Activated T-helper 1 cell treated with anti-CD3 and anti-CD28 coated beads, Interleukin-2, amount 50 U/mL, for 16 hours (primary cell): ENCODE data around the gene POGK.
"Not testable (repeated sequence)": the region's sequence is repeated elsewhere in the genome, so short reads cannot be mapped to it uniquely, and the experiment has no call there.

Source experiments
- DNase-seq, 2 donors: peaks; one replicate each; pipeline ENCODE4 v3.0.0-alpha.2; 2020; ENCODE audit warnings: low read depth in 1 of 2, low spot score in 1 of 2

The POGK gene

DNA sequence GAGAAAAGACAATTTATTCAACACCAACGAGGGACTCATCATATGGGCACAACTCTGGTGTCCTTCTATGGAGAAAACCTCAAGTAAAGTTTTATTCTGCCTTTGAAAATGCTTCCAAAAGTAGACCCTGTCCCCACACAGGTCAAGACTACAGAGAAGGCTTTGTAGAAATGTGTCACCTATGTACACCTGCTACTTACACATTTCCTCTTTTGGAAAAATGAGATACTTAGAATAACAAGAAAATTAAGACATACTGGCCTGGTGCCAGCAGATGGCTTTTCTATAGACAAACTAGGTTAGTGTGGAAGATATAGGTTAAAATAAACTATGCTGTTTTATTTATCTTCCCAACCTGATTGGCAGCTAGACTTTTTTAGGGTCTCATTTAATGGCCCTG is 13.6 kb downstream of the POGK start:
- no peak for DNase-seq

DNA sequence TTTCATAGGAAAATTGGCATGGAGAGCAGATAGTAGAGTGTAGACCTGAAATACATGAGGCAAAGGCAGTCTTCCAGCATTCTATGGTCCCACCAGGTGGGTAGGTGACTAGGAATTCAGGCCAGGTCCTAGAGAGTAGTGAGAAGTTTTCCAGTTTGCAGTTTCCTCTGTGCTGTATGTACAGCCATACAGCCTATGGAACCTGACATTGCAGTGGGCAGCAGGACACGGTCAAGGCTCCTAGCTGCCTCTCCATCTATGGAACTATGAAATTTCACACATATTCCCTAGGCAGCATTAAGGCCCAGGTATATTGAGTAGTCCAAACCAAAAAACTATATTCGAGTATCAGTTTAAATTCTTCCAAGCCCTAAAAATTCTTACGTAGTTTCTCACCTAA is 16.3 kb downstream of the POGK start:
- no peak for DNase-seq

DNA sequence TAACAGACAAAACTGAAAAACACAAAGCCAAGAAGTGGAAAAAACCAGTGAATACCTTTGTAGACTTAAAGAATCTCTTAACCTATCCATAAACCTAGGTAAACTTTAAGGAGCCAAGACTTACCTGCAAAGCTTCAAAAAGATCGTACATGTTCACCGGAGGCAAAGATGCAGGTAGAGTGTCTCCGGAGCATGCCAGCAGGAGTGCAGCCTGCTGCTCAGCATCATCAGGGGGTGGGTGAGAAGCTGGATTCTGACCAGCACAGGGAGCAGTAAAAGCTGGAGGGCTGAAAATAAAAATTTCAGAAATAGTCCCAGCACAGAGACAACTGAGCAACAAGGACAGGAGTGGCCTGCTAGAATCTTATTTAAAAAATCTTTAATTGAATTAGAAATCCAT is 18.7 kb downstream of the POGK start:
- DNase-seq = no peak

DNA sequence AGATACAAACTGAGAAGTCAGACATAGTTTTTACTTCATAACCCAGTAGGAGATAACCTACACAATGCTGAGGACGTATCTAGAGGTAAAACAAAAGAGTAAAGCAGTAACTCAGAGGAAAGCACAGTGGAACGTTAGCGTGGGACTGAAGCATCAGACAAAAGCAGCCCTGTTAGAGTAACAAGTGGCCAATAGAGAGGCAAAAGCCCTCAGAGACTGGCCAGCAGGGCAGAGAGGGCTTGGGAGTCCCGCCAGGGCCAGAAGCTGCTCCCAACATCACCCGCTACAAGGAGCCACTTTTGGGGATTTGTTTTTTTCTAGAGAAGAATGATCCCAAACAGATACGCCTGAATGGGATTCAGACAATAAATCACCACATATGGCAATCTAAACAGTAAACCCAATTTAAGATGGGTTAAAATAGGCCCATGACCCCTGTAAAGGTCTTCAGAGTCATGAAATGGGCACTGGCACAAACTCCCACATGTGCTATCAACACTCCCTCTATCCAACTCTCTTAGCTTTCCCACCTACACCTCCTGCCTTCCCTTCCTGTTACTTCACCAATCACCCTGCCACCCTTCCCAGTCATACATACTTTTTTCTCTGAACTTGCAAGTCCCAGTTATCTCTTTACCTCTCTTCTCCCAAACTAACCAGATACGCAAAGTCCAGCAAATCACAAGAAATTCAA is 19.6 kb downstream of the POGK start:
- DNase-seq = no peak

DNA sequence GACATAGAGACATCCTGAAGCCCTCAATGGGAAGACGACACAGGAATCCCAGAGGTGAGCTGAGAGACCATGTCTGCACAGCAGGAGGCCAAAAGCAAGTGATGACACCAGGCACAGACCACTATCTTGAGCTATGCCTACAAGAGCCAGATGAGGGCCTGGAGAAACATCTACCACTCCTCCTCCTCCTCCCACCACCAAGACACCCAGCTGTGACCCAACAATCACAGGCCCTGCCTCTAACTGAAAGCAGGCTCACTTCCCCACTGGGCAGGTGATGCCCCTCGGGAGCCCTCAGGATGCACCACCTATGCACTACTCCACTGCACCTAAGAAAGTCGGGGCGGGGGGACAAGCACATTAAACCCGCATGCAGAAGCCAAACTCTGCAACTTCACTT is 20.3 kb downstream of the POGK start:
- DNase-seq = no peak

DNA sequence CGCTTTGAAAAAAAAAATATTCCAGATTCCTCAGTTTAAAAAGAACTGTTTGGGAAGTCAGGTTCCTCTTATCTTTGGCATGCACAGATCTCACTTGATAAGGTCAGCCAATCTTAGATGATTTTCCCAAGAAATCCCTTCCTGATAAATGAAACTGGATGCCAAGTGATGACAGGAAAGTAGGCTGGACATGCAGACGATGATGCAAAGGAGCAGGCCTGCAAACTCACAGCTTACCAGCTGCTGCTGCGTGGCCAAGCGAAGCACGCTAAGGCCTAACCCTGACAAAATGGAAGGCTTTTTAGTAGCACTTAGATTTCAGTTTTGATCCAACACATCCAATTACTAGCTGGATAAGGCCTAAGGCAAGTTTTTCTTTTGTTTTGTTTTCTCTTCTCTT is 26.7 kb downstream of the POGK start:
- DNase-seq = no peak

DNA sequence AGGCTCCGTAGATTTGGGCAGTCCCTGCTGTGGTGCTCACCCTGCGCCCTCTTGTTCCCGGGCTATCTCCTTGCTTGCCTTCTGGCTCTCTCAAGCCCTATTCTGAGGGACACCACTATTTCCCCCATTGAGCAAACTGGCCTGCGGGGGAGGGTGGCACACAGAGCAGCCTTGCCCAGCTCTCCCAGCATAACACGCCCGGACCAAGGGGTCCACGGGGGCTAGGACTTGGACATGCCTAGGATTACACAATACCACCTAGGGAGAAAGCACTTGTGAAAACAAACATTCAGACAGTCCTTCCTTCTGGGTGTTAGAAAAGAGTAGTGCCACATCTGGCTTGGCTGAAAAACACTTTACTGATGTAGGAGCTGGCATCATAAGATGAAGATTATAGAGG is 29.4 kb downstream of the POGK start:
- no peak for DNase-seq

DNA sequence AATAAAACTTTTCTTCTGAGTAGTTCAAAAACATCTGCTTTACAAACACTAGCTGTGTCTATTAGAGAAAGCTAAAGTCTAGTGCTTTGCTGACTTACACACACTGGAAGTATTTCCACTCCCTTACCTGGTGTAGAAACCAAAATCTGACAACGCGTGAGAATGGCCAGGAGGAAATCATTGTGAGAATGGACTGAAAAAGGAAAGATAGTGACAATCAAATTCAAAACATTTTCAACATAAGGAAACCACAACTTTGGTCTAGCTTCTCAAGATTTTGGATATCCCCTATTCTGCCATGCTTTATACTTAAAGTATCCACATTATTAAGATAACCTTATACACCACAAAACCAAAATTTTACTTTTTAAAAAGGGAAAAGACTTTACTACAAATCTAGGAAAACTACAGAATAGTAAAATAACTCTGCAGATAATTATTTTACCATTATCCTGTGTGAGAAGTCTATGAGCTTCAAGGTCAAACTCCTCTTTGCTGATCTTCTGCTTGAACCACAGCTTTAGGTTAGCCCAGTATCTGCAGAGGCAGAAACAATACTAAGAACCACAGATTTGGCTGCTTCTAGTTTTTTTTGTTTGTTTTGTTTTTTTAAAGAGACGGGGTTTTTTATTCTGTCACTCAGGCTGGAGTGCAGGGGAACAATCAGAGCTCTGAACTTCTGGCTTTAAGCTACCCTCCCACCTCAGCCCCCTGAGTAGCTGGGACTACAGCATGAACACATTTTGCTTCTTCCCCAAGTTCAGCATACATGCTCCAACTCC is 30.2 kb downstream of the POGK start:
- DNase-seq = no peak

DNA sequence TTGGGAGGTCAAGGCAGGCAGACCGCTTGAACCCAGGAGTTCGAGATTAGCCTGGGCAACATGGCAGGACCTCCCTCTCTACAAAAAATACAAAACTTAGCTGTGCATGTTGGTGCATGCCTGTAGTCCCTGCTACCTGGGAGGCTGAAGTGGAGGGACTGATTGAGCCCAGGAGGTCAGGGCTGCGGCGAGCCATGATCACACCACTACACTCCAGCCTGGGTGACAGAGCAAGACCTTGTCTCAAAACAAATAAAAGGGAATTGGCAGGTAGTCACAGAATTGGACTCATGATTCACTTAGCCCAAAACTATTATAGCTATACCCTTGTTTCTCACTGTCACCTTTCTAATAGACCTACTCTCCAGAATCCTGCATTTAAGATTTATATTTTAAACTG is 31.3 kb downstream of the POGK start:
- DNase-seq = no peak

DNA sequence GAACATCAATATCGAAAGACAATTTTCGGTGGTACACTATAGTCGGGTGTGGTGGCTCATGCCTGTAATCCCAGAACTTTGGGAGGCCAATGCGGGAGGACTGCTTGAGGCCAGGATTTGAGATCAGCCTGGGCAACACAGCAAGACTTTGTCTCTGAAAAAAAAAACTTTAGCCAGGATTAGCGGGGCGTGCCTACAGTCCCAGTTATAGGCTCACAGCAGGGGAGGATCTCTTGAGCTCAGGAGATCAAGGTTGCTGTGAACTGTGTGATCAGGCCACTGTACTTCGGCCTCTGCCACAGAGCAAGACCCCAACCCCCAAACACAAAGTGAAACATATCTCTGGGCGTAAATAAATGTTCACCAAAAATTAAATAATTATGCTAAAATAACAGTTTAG is 35.2 kb downstream of the POGK start:
- DNase-seq = no peak

DNA sequence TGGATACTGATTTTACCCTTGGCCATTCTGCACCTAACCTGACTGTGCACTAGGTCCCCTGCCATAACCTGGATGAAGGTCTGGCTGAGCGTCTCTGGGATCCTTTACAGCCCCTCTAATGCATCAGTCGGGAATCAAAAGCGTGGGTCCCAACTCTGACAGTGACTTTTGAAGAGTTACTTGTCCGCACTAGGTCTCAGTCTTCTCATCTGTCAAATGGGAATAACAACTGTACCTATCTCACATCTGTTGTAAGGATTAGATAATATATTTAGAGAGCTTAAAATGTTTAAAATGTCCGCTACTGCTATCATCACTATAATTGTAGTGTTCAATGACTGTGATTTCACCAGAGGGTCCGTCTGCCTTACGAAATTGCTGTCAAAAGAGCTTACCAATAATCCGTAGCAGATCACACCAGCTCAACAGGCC is 36.0 kb downstream of the POGK start:
- no peak for DNase-seq

DNA sequence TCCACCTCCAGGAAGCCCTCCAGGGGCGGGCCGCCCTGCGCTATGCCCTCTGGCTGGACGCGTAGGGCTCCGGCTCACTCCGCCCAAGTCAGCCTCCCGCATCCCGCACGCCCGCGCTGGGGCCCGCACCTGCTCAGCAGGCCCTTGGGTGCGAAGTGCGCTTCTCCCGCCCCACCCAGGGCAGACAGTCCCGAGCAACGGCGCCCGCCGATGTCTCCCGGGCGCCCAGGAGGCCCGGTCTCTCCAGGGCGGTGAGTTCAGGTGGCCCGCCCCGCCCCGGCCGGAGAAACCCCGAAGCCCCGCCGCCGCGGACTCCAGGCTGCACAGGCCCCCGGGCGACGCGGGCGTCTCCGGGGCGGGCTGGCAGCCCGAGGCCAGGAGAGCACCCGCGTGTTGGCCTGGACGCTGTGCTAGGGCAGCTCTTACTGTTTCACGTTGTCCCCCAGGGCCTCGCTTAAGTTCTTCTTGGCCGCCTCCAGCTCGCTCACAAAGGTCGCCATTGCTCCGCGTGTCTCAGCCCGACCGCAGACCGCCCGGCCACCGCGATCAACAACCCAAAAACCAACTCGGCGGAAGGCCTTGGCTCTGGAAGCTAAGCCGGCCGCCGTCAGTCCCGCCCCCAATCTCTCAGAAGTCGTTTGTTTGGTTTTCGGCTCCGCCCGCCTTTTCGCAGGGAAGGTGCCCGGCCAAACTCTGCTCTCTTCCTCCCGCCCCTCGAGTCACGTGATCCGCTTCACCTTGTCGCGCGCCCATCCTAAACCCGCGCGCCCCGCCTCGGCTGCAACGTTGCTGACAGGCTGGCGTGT is 36.7 kb downstream of the POGK start, which contains the start of gene TADA1:
Gene TADA1, minus strand, starts transcription at position 531 of the 806 bp plus-strand sequence. Its CDS starts 31 bp downstream, at position 500.
- DNase-seq = peak; percentile 96 to 98

DNA sequence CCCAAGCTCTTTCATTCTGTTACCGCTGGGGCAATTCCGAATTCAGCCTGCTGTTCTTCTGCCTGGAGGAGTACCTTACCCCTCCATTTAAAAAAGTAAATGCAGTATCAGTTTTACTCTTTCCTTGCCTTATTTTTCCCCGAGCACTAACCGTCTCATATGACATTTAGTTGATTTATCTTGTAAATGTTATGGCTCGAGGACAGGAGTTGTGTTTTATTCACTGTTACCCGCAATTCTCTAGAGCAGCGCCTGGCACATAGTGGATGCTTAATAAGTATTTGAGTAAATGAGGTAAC is 37.2 kb downstream of the POGK start:
- DNase-seq = no peak

DNA sequence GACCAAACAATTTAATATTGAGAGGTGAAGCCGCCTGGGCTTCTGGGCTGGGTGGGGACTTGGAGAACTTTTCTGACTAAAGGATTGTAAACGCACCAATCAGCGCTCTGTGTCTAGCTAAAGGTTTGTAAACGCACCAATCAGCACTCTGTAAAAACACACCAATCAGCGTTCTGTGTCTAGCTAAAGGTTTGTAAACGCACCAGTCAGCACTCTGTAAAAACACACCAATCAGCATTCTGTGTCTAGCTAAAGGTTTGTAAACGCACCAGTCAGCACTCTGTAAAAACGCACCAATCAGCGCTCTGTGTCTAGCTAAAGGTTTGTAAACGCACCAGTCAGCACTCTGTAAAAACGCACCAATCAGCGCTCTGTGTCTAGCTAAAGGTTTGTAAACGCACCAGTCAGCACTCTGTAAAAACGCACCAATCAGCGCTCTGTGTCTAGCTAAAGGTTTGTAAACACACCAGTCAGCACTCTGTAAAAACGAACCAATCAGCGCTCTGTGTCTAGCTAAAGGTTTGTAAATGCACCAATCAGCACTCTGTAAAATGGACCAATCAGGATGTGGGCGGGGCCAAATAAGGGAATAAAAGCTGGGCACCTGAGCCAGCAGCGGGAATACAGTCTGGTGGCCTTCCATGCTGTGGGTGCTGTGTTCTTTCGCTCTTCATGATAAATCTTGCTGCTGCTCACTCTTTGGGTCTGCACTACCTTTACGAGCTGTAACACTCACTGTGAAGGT is 39.1 kb downstream of the POGK start:
- DNase-seq = not testable (repeated sequence)

DNA sequence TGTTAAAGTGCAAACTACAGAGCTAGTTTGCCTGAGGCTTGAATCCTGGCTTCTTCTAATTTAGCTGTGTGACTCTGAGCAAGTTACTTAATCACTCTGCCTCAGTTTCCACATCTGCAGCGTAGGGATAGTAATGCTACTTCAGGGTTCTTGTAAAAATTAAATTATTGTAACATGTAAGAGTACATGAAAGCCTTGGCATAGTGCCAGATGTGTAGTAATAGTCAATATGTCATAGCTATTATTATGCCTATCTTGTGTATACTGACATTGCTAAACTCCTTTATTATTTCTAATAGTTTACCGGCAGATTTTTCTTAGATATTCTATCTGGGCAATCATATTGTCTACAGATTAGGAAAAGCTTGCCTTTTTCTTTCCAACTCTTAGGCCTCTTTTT is 43.6 kb downstream of the POGK start:
- DNase-seq = no peak

DNA sequence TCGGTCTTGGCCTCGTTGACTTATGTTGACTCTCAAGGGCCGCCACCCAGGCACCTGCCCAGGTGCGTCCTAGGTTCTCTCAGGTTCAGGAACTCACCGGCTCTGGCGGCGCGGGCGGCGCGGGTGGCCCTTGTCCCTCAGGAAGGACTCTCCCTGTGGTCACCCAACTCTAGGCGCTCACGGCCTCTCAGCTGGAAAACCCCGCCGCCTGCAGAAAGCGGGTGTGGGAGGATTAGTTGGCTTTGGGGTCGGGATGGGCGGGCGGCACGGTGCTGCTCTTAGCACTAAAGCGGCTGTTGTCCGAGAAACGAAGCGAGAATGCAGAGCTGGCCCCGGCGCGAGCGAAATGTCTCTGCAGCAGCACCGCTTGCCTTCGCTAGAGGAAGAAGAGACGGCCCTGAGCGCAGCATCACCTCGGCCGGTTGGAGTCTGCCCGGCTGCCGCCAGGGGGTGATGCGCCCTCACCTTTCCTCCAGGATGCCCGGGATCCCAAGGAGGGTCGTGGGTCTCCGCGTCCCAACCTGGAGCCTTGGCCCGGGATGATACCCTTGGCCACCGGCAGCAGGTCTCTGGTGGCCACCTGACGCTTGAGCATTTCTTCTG is 44.9 kb downstream of the POGK start:
- DNase-seq = no peak

DNA sequence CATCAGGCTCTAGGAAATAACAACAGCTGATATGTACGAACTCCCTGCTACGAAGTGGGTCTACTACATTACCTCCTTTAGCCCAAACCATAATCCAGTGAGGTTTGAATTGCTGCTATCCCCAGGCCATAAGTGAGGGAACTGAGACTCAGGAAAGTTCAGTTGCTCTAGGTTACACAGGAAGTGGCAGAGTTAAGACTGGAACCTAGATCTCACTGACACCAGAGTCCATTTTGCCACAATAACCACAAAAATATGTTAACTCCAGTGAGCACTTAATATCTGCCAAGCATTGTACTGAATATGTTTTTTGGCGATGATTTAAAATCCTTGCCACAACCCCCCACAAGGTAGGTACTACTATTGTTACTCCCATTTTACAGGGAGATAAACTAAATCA is 45.7 kb downstream of the POGK start:
- no peak for DNase-seq

DNA sequence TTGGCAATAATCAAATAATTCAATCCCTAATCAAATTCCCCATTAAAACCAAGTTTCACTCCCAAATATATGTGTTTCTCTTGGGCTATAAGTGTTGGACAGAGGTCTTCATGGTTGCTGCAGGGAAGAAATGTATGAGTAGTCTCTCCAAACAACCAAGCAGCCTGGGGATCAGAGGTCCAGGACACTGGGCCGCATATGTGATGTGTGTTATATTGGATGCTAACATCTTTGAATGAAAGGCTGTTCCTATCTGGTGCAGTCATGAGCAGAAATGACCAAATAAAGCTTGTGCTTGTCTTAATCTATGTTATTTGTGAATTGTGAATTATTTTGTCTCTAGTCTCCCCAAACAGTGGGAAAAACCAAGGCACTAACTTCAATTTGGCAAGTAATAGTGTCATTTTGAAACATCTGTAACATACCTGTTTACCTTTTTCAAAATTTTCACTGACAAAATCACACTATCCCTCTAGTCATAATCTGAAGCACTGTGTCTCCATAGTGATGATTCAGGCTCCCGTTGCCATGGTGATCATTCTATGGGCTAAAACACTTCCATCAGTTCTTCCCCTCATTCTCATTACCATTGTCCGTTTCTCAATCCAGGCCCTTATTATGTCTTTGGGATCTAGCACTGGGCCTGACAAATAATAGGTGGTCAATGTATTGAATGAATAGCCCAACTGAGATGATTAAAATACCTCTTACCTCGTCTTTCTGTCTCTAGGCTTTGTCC is 49.3 kb downstream of the POGK start:
- no peak for DNase-seq

DNA sequence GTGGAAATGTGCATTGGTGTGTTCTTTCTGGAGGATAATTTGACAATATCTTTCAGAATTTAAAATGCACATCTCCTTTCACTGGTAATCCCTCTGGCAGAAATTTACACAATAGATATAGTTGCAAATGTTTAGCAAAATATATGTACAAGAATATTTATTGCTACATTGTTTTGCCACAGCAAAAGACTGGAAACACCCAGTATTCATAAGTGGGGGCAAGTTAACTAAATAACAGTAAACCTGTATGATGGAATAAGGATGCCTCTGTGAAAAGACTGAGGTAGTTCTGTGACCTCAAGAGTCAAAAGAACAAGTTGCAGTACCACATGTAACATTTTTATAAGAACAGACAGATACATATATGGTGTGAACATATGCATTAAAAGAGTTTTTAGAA is 50.5 kb downstream of the POGK start:
- DNase-seq = no peak

DNA sequence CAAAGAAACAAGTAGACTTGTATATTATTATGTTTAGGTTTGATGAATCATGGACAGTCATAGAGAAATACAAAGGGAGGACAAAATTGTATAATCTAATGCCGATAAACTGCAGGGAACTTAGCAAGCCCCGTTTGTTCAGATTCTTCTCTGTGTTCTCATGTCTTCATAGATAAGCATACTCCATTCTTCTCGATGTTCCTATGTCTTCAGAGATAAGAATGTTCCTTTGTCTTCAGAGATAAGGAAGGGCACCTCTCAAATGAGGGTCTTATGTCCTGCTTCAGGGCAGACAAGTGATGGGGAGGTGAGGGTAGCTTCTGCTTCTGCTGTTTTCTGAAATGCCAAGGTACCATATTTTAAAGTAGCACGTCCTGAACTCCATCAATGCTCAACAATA is 56.5 kb downstream of the POGK start:
- no peak for DNase-seq
